ENCODE data around the gene CATSPER3.

The CATSPER3 gene

DNA sequence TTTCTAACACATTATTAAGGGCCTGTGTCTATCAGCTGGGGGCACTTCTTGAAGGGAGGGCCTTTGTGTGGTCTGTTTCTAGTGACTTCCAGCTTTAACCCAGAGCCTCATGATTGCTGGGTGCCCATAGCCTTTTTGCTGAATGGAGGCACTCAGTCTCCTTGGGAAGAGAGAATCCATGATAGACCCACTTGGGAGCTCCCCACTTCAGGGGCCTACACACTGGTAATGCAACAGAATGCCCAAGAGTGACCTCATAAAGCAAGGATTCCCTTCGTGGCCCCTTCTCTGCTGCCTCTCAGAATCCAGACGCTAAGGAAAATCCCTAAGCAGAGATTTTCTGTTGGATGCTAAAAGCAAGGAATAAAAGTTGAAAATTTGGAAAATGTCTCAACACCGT lies at the start of gene CATSPER3:
Gene CATSPER3 (plus strand): TSS at position 301 of the 400 bp plus-strand sequence. CDS start 85 bp downstream, at position 386.
- no peak for DNase-seq (ENCODE audit: low read depth in 2 of 2, low spot score in 1 of 2)

- DNase-seq (ENCODE audit: low read depth in 2 of 2, low spot score in 1 of 2), result no peak
Observed at GRCh38 chr5:134918861-134919260, 48.8 kb upstream of the CATSPER3 start.

DNA sequence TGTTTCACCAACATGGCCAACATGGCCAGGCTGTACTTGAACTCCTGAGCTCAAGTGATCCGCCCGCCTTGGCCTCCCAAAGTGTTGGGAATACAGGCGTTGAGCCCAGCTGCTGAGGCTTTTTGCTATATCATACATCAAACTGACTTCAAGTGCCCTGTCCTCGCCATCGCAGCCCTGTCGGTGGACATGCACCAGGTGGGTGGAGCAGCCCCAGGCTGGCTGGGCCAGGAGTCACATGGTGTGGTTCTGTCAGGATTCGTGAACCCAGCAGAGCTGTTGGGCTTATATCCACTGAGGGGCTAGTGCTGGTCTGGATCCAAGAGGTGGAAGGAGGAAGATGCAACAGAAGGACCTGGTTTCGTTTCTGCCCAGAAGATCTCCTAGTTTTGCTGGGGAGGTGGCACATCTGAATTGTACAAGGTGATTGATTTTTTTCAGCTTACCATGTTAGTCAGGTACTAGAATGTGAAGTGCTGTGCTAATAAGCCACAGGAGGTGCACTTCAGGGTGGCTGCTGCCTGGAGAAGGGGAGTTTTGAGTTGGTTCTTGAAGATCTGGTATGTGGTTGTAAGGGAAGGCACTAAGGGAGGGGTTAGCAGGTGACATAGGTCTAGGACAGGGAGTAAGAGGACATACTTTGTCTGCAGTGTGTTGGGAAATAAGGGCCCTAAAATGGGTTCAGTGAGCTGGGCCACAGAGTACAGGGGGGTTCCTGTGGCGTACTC lies 46.7 kb upstream of the CATSPER3 start:
- DNase-seq (ENCODE audit: low read depth in 2 of 2, low spot score in 1 of 2), result no peak

GRCh38 chr5:134932508-134932907 lies 35.2 kb upstream of the CATSPER3 start:
- DNase-seq (ENCODE audit: low read depth in 2 of 2, low spot score in 1 of 2), result no peak

DNA sequence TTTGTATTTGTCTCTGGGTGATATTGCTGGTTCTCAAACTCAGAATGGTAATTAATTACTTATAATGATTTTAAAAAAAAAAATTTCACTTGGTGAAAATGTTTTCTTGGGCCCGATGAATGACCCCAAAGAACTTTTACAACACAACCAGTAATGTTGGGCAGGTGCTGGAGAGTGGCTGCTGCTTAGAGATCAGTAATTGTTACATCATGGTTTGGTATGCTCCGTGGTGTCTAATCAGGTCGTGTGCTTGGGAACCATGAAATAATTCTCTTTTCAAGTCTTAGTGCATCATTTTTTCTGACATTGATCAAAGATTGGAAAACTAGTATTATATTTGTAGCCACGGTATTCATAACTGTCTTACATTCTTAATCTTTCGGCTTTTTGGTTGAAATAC lies 33.5 kb upstream of the CATSPER3 start:
- DNase-seq (ENCODE audit: low read depth in 2 of 2, low spot score in 1 of 2), result no peak

- DNase-seq (ENCODE audit: low read depth in 2 of 2, low spot score in 1 of 2), result no peak
Observed at GRCh38 chr5:134935711-134936602, 31.8 kb upstream of the CATSPER3 start.

- DNase-seq (ENCODE audit: low read depth in 2 of 2, low spot score in 1 of 2), result no peak
Observed at GRCh38 chr5:134937526-134937925, 30.2 kb upstream of the CATSPER3 start.

- no peak for DNase-seq (ENCODE audit: low read depth in 2 of 2, low spot score in 1 of 2)
Observed at GRCh38 chr5:134938030-134938429, 29.7 kb upstream of the CATSPER3 start.

- DNase-seq (ENCODE audit: low read depth in 2 of 2, low spot score in 1 of 2), result no peak
Observed at GRCh38 chr5:134939500-134939899, 28.2 kb upstream of the CATSPER3 start.

- DNase-seq (ENCODE audit: low read depth in 2 of 2, low spot score in 1 of 2), result no peak
Observed at GRCh38 chr5:134943547-134943946, 24.2 kb upstream of the CATSPER3 start.

- no peak for DNase-seq (ENCODE audit: low read depth in 2 of 2, low spot score in 1 of 2)
Observed at GRCh38 chr5:134944630-134945029, 23.1 kb upstream of the CATSPER3 start.

- DNase-seq (ENCODE audit: low read depth in 2 of 2, low spot score in 1 of 2), result no peak
Observed at GRCh38 chr5:134945041-134945440, 22.7 kb upstream of the CATSPER3 start.

GRCh38 chr5:134948911-134949310 lies 18.8 kb upstream of the CATSPER3 start:
- DNase-seq (ENCODE audit: low read depth in 2 of 2, low spot score in 1 of 2), result no peak

- DNase-seq (ENCODE audit: low read depth in 2 of 2, low spot score in 1 of 2), result no peak
Observed at GRCh38 chr5:134949316-134949715, 18.4 kb upstream of the CATSPER3 start.

DNA sequence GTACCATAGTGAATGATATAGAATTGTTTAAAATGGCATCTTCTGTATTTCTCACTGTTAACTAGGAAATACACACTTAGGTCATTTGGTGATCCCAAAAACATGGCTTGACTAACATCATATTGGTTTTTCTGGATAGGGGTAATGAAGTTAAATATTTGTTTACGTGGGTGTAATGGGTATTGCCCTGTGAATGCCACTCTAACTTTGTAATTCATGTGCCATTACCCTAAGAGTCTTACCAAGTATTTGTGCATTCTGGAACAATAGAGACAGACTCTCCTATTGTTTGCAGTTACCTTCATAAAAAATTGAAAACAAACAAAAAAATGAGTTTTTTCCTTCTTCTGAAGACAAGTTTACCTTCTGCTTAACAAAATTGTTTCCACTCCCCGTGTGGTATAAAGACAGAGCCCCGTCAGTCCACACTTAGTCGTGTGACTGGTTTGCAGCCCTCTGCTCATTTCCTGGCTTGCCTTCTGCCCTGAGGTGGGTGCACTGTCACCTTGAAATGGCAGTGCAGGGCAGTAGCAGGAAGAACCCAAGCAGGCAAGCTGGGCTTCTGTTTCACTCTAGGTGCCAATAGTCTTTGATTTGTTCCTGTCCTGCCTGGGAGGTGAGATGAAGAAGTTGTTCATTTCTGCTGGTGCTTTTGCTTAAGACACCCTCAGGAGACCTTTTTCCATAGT lies 9.6 kb upstream of the CATSPER3 start:
- DNase-seq (ENCODE audit: low read depth in 2 of 2, low spot score in 1 of 2), result no peak

DNA sequence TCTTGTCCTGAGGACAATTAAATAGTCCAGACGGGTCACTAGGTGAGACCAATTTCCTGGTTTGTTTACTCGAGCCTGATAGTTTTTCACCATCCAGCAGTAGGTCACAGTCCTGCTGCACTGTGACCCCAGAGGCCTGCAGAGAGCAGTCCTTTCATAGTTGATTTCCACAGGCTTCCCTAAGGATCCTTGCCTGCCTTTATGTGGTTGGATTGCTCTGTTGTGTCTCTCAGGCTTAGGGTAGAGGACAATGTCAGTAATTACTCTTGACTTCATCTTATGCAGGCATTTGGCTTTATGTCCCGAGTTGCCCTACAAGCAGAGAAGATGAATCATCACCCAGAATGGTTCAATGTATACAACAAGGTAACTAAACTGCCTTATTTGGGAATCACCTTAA lies 9.0 kb upstream of the CATSPER3 start:
- DNase-seq (ENCODE audit: low read depth in 2 of 2, low spot score in 1 of 2), result no peak

- DNase-seq (ENCODE audit: low read depth in 2 of 2, low spot score in 1 of 2), result no peak
Observed at GRCh38 chr5:134963098-134963497, 4.6 kb upstream of the CATSPER3 start.

- DNase-seq (ENCODE audit: low read depth in 2 of 2, low spot score in 1 of 2), result no peak
Observed at GRCh38 chr5:134964359-134965270, 3.1 kb upstream of the CATSPER3 start.

DNA sequence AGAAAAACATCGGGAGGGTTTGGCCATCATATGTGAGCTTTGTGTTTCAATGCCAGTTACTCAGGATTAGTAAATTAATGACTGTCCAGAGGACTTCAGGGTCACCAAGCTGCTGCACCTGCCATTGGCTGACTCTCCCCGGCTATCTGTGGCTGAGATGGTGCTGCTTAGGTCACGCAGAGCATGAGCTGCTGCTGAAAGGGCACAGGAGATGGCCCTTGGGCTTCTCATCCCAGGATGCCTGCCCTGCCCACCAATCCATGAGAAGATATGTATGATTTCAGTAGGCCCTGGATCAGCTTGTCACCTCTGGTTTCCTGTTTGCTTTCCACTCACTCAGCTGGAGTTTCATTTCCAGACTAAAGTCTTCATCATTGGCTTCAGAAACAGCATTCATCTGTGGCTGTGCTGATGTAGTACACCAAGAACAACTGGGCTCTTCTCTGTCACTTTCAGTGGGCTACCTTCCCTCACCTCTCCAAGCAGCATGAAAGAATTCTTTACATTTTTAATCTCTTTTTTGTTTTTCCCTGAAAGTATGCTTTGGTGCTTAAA lies 2.4 kb upstream of the CATSPER3 start:
- no peak for DNase-seq (ENCODE audit: low read depth in 2 of 2, low spot score in 1 of 2)

- DNase-seq (ENCODE audit: low read depth in 2 of 2, low spot score in 1 of 2), result no peak
Observed at GRCh38 chr5:134968055-134968454, 348 bp downstream of the CATSPER3 start.

Measured in stimulated activated CD8-positive, alpha-beta memory T cell treated with anti-CD3 and anti-CD28 coated beads, Interleukin-4, amount 100 ng/mL, for 1 hour (primary cell).